ENCODE results near the gene UBE3C. TPM values are rescaled to one million over a fixed set of nuclear protein-coding genes. Genes with fewer than 3 reads are reported as not detected.

UBE3C gene
- polyA plus RNA-seq, 1 donor from 2014 or later = 39.0 TPM

DNA sequence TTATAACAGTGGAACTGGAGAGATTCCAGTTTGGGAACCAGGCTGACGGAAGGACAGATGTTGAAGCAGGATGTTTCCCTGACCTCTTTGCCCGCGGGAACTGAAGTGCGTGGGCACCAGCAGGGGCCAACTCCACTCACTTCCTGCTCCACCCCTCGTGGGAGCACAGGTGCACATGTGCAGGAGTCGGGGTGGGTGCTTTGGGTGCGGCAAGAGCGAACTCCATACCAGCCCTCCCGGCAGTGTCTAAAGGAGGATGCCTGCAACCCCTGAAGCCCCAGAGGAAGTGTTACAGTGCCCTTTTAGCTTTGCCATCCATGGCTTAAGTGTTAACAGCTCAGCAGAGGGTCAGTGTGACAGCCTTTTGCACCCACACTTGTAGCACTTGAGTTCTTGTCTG is 27.4 kb upstream of the UBE3C start:
- TF ChIP-seq, protein P1, sequence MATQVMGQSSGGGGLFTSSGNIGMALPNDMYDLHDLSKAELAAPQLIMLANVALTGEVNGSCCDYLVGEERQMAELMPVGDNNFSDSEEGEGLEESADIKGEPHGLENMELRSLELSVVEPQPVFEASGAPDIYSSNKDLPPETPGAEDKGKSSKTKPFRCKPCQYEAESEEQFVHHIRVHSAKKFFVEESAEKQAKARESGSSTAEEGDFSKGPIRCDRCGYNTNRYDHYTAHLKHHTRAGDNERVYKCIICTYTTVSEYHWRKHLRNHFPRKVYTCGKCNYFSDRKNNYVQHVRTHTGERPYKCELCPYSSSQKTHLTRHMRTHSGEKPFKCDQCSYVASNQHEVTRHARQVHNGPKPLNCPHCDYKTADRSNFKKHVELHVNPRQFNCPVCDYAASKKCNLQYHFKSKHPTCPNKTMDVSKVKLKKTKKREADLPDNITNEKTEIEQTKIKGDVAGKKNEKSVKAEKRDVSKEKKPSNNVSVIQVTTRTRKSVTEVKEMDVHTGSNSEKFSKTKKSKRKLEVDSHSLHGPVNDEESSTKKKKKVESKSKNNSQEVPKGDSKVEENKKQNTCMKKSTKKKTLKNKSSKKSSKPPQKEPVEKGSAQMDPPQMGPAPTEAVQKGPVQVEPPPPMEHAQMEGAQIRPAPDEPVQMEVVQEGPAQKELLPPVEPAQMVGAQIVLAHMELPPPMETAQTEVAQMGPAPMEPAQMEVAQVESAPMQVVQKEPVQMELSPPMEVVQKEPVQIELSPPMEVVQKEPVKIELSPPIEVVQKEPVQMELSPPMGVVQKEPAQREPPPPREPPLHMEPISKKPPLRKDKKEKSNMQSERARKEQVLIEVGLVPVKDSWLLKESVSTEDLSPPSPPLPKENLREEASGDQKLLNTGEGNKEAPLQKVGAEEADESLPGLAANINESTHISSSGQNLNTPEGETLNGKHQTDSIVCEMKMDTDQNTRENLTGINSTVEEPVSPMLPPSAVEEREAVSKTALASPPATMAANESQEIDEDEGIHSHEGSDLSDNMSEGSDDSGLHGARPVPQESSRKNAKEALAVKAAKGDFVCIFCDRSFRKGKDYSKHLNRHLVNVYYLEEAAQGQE (IDR thresholded peaks at IDR 0.05; ENCODE audit: borderline replicate concordance) = no peak
- TF ChIP-seq, protein P2, sequence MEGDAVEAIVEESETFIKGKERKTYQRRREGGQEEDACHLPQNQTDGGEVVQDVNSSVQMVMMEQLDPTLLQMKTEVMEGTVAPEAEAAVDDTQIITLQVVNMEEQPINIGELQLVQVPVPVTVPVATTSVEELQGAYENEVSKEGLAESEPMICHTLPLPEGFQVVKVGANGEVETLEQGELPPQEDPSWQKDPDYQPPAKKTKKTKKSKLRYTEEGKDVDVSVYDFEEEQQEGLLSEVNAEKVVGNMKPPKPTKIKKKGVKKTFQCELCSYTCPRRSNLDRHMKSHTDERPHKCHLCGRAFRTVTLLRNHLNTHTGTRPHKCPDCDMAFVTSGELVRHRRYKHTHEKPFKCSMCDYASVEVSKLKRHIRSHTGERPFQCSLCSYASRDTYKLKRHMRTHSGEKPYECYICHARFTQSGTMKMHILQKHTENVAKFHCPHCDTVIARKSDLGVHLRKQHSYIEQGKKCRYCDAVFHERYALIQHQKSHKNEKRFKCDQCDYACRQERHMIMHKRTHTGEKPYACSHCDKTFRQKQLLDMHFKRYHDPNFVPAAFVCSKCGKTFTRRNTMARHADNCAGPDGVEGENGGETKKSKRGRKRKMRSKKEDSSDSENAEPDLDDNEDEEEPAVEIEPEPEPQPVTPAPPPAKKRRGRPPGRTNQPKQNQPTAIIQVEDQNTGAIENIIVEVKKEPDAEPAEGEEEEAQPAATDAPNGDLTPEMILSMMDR (IDR thresholded peaks at IDR 0.05; ENCODE audit: poor library complexity, severe bottlenecking) = no peak
- H3K4me3 ChIP-seq (ENCODE audit: low read length) = no peak overlapping the region
- peaks cover 6% of the 10 kb centered on the region for H3K9me3 ChIP-seq (ENCODE audit: low read length)
- no peaks in the 10 kb centered on the region for H3K36me3 ChIP-seq (ENCODE audit: insufficient read depth, low read length)
- H4K20me1 ChIP-seq (ENCODE audit: insufficient read depth) = no peaks in the 10 kb centered on the region
- H2AFZ ChIP-seq (ENCODE audit: low read depth, low read length) = no peak overlapping the region
- no peak overlapping the region for H3K27ac ChIP-seq (ENCODE audit: low read length)
- H3K79me2 ChIP-seq (replicated peaks; ENCODE audit: insufficient read depth, low read length) = no peaks in the 10 kb centered on the region
- no peaks in the 10 kb centered on the region for H3K9me2 ChIP-seq (ENCODE audit: insufficient read depth, low read length)
- no peak overlapping the region for H3K4me2 ChIP-seq (ENCODE audit: low read length)
- H3K27me3 ChIP-seq (ENCODE audit: insufficient read depth, low read depth, low read length) = no peaks in the 10 kb centered on the region
- no peaks in the 10 kb centered on the region for H3F3A ChIP-seq (ENCODE audit: insufficient read depth, low read length, poor library complexity, severe bottlenecking)
- H3K9ac ChIP-seq (ENCODE audit: low read length) = no peak overlapping the region

DNA sequence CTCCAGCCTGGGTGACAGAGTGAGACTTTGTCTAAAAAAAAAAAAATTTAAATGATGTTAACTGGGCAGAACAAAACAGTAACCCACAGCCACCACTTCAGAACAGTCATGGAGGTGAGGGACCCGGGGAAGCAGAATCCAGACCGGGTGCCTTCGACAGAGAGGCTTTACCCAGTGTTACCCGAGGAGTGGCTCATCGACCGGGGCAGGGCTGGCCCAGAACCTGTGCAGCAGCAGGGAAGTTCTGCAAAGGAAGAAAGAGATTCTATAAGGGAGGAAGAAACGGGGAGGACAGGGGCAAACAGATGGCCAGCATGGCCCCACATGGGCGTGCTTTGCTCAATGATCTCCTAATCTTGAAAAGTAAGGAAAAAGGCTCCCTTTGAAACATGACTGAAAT is 26.0 kb upstream of the UBE3C start:
- H3F3A ChIP-seq (ENCODE audit: insufficient read depth, low read length, poor library complexity, severe bottlenecking) = no peaks in the 10 kb centered on the region
- no peaks in the 10 kb centered on the region for H3K9me2 ChIP-seq (ENCODE audit: insufficient read depth, low read length)
- no peak overlapping the region for H3K4me2 ChIP-seq (ENCODE audit: low read length)
- H3K79me2 ChIP-seq (replicated peaks; ENCODE audit: insufficient read depth, low read length) = no peaks in the 10 kb centered on the region
- H3K4me3 ChIP-seq (ENCODE audit: low read length) = no peak overlapping the region
- H2AFZ ChIP-seq (ENCODE audit: low read depth, low read length) = no peak overlapping the region
- no peak overlapping the region for H3K9ac ChIP-seq (ENCODE audit: low read length)
- TF ChIP-seq, protein P1 (IDR thresholded peaks at IDR 0.05; ENCODE audit: borderline replicate concordance) = no peak
- no peak for TF ChIP-seq TAF1 (IDR thresholded peaks at IDR 0.05; ENCODE audit: low read depth)
- no peak for TF ChIP-seq SMC3 (conservative IDR thresholded peaks at IDR 0.05; ENCODE audit: poor library complexity)
- no peak for TF ChIP-seq EZH2 (IDR thresholded peaks at IDR 0.05; ENCODE audit: borderline replicate concordance, insufficient read depth, low read length, poor library complexity, severe bottlenecking)
- TF ChIP-seq, protein P2 (IDR thresholded peaks at IDR 0.05; ENCODE audit: poor library complexity, severe bottlenecking) = no peak
- TF ChIP-seq EP300 (conservative IDR thresholded peaks at IDR 0.05; ENCODE audit: poor library complexity, severe bottlenecking) = no peak
- no peak for TF ChIP-seq RAD21 (conservative IDR thresholded peaks at IDR 0.05)
- TF ChIP-seq MXI1 (conservative IDR thresholded peaks at IDR 0.05; ENCODE audit: poor library complexity, severe bottlenecking) = no peak
- no peak for TF ChIP-seq POLR2AphosphoS5 (IDR thresholded peaks at IDR 0.05)
- no peak overlapping the region for H3K27ac ChIP-seq (ENCODE audit: low read length)
- no peaks in the 10 kb centered on the region for H3K27me3 ChIP-seq (ENCODE audit: insufficient read depth, low read depth, low read length)
- no peaks in the 10 kb centered on the region for H3K36me3 ChIP-seq (ENCODE audit: insufficient read depth, low read length)
- peaks cover 6% of the 10 kb centered on the region for H3K9me3 ChIP-seq (ENCODE audit: low read length)
- H4K20me1 ChIP-seq (ENCODE audit: insufficient read depth) = no peaks in the 10 kb centered on the region

Data from neural cell (in vitro differentiated cells).